C4-2B (cell line): ENCODE data around the gene PLCB3.

ENCODE experiments used
- ZFX ChIP-seq: fragments of 450-650 bp; IDR thresholded peaks from 2 replicates; pipeline ENCODE4 v1.6.1; 2017
- TF ChIP-seq, protein P1 (sequence below): fragments of 450-650 bp; conservative IDR thresholded peaks from 2 replicates; pipeline ENCODE4 v1.5.1; 2017; ENCODE audit warnings: mild to moderate bottlenecking

DNA sequence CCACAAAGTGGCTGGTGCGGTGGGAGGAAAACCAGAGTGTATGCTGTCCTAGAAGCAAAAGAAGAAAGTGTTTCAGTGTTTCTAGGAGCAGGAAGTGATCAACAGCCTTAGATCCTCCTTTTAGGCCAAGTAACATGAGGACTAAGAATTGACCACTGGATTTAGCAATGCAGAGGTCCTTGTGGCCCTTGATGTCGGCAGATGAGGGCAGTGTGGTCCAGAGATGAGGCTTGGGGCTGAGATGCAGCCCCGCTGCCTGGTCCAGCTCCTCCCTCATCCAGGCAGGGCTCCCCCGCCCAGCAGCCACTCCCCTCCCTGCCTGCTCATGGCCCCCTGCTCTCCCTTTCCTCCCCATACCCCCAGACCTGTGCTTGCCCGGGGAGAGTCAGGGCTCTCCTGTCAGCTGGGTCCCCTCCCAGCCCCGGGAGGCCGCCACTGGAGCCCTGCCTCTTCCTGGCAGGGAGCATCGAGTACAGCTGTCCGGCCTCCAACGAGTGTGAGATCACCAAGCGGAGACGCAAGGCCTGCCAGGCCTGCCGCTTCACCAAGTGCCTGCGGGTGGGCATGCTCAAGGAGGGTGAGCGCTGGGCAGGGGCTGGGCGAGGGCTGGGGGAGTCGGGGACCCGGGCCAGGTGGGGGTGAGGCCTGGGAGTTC is 62.3 kb downstream of the PLCB3 start:
- TF ChIP-seq, protein P1, sequence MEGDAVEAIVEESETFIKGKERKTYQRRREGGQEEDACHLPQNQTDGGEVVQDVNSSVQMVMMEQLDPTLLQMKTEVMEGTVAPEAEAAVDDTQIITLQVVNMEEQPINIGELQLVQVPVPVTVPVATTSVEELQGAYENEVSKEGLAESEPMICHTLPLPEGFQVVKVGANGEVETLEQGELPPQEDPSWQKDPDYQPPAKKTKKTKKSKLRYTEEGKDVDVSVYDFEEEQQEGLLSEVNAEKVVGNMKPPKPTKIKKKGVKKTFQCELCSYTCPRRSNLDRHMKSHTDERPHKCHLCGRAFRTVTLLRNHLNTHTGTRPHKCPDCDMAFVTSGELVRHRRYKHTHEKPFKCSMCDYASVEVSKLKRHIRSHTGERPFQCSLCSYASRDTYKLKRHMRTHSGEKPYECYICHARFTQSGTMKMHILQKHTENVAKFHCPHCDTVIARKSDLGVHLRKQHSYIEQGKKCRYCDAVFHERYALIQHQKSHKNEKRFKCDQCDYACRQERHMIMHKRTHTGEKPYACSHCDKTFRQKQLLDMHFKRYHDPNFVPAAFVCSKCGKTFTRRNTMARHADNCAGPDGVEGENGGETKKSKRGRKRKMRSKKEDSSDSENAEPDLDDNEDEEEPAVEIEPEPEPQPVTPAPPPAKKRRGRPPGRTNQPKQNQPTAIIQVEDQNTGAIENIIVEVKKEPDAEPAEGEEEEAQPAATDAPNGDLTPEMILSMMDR, result no peak
- TF ChIP-seq ZFX, result no peak
